H9 (cell line): ENCODE data around the gene TEX19. TPM values are rescaled to one million over a fixed set of nuclear protein-coding genes. Genes with fewer than 3 reads are reported as not detected.
A peak's percentile ranks its signal among the peaks of the same experiment; 100 is the strongest.

Source experiments
- DNase-seq: peaks from one replicate; pipeline ENCODE4 v3.0.0-alpha.2; 2017
- H2AFZ ChIP-seq: one replicate; pipeline ENCODE4 v1.6.1; 2013; ENCODE audit warnings: mild to moderate bottlenecking, low read length, control low read depth, moderate library complexity
- H2AK5ac ChIP-seq: 2 replicates; pipeline ENCODE4 v1.6.1; 2013; ENCODE audit warnings: low read length, control low read depth, mixed read lengths; ENCODE audit not compliant: insufficient read length
- H2BK120ac ChIP-seq: one replicate; pipeline ENCODE4 v1.6.1; 2013; ENCODE audit warnings: low read depth, mild to moderate bottlenecking, low read length, control low read depth, inconsistent platforms; ENCODE audit not compliant: poor library complexity, severe bottlenecking
- H2BK12ac ChIP-seq: 2 replicates; pipeline ENCODE4 v1.6.1; 2013; ENCODE audit warnings: low read length, control low read depth, mixed read lengths, low read depth; ENCODE audit not compliant: insufficient read length
- H2BK15ac ChIP-seq: 2 replicates; pipeline ENCODE4 v1.6.1; 2013; ENCODE audit warnings: low read depth, low read length, control low read depth
- H2BK20ac ChIP-seq: one replicate; pipeline ENCODE4 v1.6.1; 2013; ENCODE audit warnings: low read depth, mild to moderate bottlenecking, low read length, control low read depth, inconsistent platforms; ENCODE audit not compliant: poor library complexity, severe bottlenecking
- H2BK5ac ChIP-seq: 2 replicates; pipeline ENCODE4 v1.6.1; 2013; ENCODE audit warnings: low read length, control low read depth, mixed read lengths; ENCODE audit not compliant: insufficient read length
- H3K14ac ChIP-seq: 2 replicates; pipeline ENCODE4 v1.6.1; 2013; ENCODE audit warnings: low read length, control low read depth; ENCODE audit not compliant: insufficient read depth
- H3K18ac ChIP-seq: 2 replicates; pipeline ENCODE4 v1.6.1; 2013; ENCODE audit warnings: low read depth, mild to moderate bottlenecking, mixed read lengths, low read length, control low read depth; ENCODE audit not compliant: insufficient read length
- H3K23ac ChIP-seq: 2 replicates; pipeline ENCODE4 v1.6.1; 2013; ENCODE audit warnings: low read length, control low read depth, mixed read lengths, low read depth; ENCODE audit not compliant: insufficient read length
- H3K23me2 ChIP-seq: 2 replicates; pipeline ENCODE4 v1.6.1; 2013; ENCODE audit warnings: low read depth, mild to moderate bottlenecking, mixed read lengths, low read length, control low read depth; ENCODE audit not compliant: insufficient read length, poor library complexity, severe bottlenecking
- H3K27ac ChIP-seq: 2 replicates; pipeline ENCODE4 v1.5.1; 2013; ENCODE audit warnings: low read length, control low read depth, mixed read lengths, low read depth; ENCODE audit not compliant: insufficient read length
- H3K27me3 ChIP-seq: 2 replicates; pipeline ENCODE4 v1.6.1; 2013; ENCODE audit warnings: low read length, control low read depth, inconsistent platforms; ENCODE audit not compliant: insufficient read depth
- H3K4ac ChIP-seq: 2 replicates; pipeline ENCODE4 v1.6.1; 2013; ENCODE audit warnings: low read depth, mild to moderate bottlenecking, control low read depth, inconsistent platforms, low read length, moderate library complexity
- H3K4me1 ChIP-seq: 2 replicates; pipeline ENCODE4 v1.6.1; 2013; ENCODE audit warnings: low read length, control low read depth, inconsistent platforms; ENCODE audit not compliant: insufficient read depth
- H3K4me2 ChIP-seq: 2 replicates; pipeline ENCODE4 v1.6.1; 2013; ENCODE audit warnings: low read length, control low read depth, mixed read lengths; ENCODE audit not compliant: insufficient read length, insufficient read depth
- H3K56ac ChIP-seq: 2 replicates; pipeline ENCODE4 v1.6.1; 2013; ENCODE audit warnings: low read depth, mild to moderate bottlenecking, mixed read lengths, low read length, control low read depth; ENCODE audit not compliant: insufficient read length
- H3K79me1 ChIP-seq: 2 replicates; pipeline ENCODE4 v1.6.1; 2013; ENCODE audit warnings: low read depth, mild to moderate bottlenecking, moderate library complexity, low read length, control low read depth, inconsistent platforms; ENCODE audit not compliant: insufficient read depth, poor library complexity, severe bottlenecking
- H3K79me2 ChIP-seq: 2 replicates; pipeline ENCODE4 v1.6.1; 2013; ENCODE audit warnings: low read length, control low read depth, inconsistent platforms; ENCODE audit not compliant: insufficient read depth
- H3K9ac ChIP-seq: 2 replicates; pipeline ENCODE4 v1.6.1; 2013; ENCODE audit warnings: low read length, control low read depth, mixed read lengths; ENCODE audit not compliant: insufficient read length; ENCODE audit errors: extremely low read depth
- H3K9me3 ChIP-seq: one replicate; pipeline ENCODE4 v1.6.1; 2013; ENCODE audit warnings: low read depth, low read length, inconsistent platforms; ENCODE audit not compliant: control insufficient read depth
- H3T11ph ChIP-seq: one replicate; pipeline ENCODE4 v1.6.1; 2013; ENCODE audit warnings: mild to moderate bottlenecking, low read length, control low read depth, inconsistent platforms
- H4K20me1 ChIP-seq: one replicate; pipeline ENCODE4 v1.6.1; 2013; ENCODE audit not compliant: control insufficient read depth, insufficient read length, insufficient read depth
- H4K5ac ChIP-seq: 2 replicates; pipeline ENCODE4 v1.6.1; 2013; ENCODE audit warnings: low read depth, mild to moderate bottlenecking, mixed read lengths, low read length, control low read depth; ENCODE audit not compliant: insufficient read length
- H4K8ac ChIP-seq: replicated peaks from 2 replicates; pipeline ENCODE4 v1.6.1; 2013; ENCODE audit warnings: low read length, control low read depth, mixed read lengths, low read depth; ENCODE audit not compliant: insufficient read length
- H4K91ac ChIP-seq: 2 replicates; pipeline ENCODE4 v1.6.1; 2013; ENCODE audit warnings: low read depth, mild to moderate bottlenecking, moderate library complexity, mixed read lengths, low read length, control low read depth; ENCODE audit not compliant: insufficient read length
- H3K27ac Mint-ChIP-seq, 3 experiments: 2 replicates in 2 of 3; 3 replicates in 1 of 3; pipeline ENCODE4 v1.8.0; 2020 to 2021; ENCODE audit warnings: mixed read lengths in 3 of 3, mild to moderate bottlenecking in 1 of 3, moderate library complexity in 1 of 3
- H3K27me3 Mint-ChIP-seq: 2 replicates; pipeline ENCODE4 v1.8.0; 2021; ENCODE audit warnings: low read depth, mild to moderate bottlenecking, moderate library complexity, mixed read lengths
- H3K36me3 Mint-ChIP-seq, 3 experiments: 2 replicates in 2 of 3; 3 replicates in 1 of 3; pipeline ENCODE4 v1.8.0; 2020 to 2021; ENCODE audit warnings: low read depth in 3 of 3, mixed read lengths in 3 of 3; ENCODE audit not compliant: insufficient read depth in 1 of 3
- H3K4me1 Mint-ChIP-seq, 2 experiments: 2 replicates each; pipeline ENCODE4 v1.8.0; 2020; ENCODE audit warnings: mixed read lengths in 2 of 2
- H3K4me3 Mint-ChIP-seq, 2 experiments: 2 replicates in 1 of 2; 3 replicates in 1 of 2; pipeline ENCODE4 v1.8.0; 2020 to 2021; ENCODE audit warnings: mild to moderate bottlenecking in 2 of 2, mixed read lengths in 2 of 2, moderate library complexity in 1 of 2
- H3K9me3 Mint-ChIP-seq, 2 experiments: 2 replicates in 1 of 2; 3 replicates in 1 of 2; pipeline ENCODE4 v1.8.0; 2020; ENCODE audit warnings: mild to moderate bottlenecking in 2 of 2, mixed read lengths in 2 of 2, moderate library complexity in 1 of 2
- CTCF ChIP-seq: fragments of 200-600 bp; sonication (generic); conservative IDR thresholded peaks from 3 replicates; pipeline ENCODE4 v1.8.0; 2021; ENCODE audit warnings: antibody characterized with exemption, mild to moderate bottlenecking
- WGBS: extraction: QIAGEN DNeasy Blood & Tissue Kit; methylation state at CpG from one replicate; pipeline ENCODE4 v1.1.7; 2013; ENCODE audit warnings: missing lambda C conversion rate, low lambda C conversion rate, mixed read lengths; ENCODE audit not compliant: insufficient read length; ENCODE audit errors: extremely low coverage; 5-methylcytosine and 5-hydroxymethylcytosine counted together
- total RNA-seq: library from RNA; stranded (reverse); gene quantifications from 2 replicates; pipeline ENCODE4 v1.2.1, GENCODE V29; 2021

The TEX19 gene
- total RNA-seq, 1 experiment from 2014 or later = 1.4 TPM

- no CpG with 5 or more reads among the region's 21 CpGs for WGBS
- peak overlapping the region in 2 of 3 experiments; percentile 14 to 56; a peak in 2 of 7 replicates for H3K27ac Mint-ChIP-seq
- H3K27me3 ChIP-seq = no peaks in the 10 kb centered on the region
- no peaks in the 10 kb centered on the region for H3K79me2 ChIP-seq
- no peaks in the 10 kb centered on the region for H3K23me2 ChIP-seq
- H3K14ac ChIP-seq = no peak overlapping the region
- no peak overlapping the region for H3K4ac ChIP-seq
- H3K9me3 ChIP-seq = no peaks in the 10 kb centered on the region
- no peak overlapping the region for H3T11ph ChIP-seq
- H2AK5ac ChIP-seq = no peak overlapping the region
- H3K79me1 ChIP-seq = no peaks in the 10 kb centered on the region
- H2AFZ ChIP-seq = no peak overlapping the region
- H4K5ac ChIP-seq = no peak overlapping the region
- H3K4me2 ChIP-seq = no peak overlapping the region
- no peak for DNase-seq
- H2BK120ac ChIP-seq = no peak overlapping the region
- H2BK20ac ChIP-seq = no peak overlapping the region
- no peak overlapping the region for H3K9ac ChIP-seq
- no peak overlapping the region for H4K8ac ChIP-seq
- no peak overlapping the region for H3K27ac ChIP-seq
- no peak overlapping the region for H3K18ac ChIP-seq
- H3K56ac ChIP-seq = no peak overlapping the region
- peaks cover 2 to 8% (median 2%) of the 10 kb centered on the region in 3 experiments; a peak in 4 of 7 replicates for H3K36me3 Mint-ChIP-seq
- no peaks in the 10 kb centered on the region for H3K4me1 Mint-ChIP-seq
- H3K9me3 Mint-ChIP-seq = no peaks in the 10 kb centered on the region
- no peaks in the 10 kb centered on the region for H4K20me1 ChIP-seq
- H3K27me3 Mint-ChIP-seq = no peaks in the 10 kb centered on the region
- H4K91ac ChIP-seq = no peak overlapping the region
- H3K4me1 ChIP-seq = no peaks in the 10 kb centered on the region
- H2BK12ac ChIP-seq = no peak overlapping the region
- no peak overlapping the region for H3K23ac ChIP-seq
- no peak overlapping the region for H2BK15ac ChIP-seq
- H2BK5ac ChIP-seq = no peak overlapping the region
- TF ChIP-seq CTCF = no peak
- H3K4me3 Mint-ChIP-seq = no peak overlapping the region
Observed at GRCh38 chr17:82408938-82409318, 49.9 kb downstream of the TEX19 start.
